ENCODE results near the gene RTP2. TPM values are rescaled to one million over a fixed set of nuclear protein-coding genes. Genes with fewer than 3 reads are reported as not detected.

RTP2 gene
- total RNA-seq (not detected), polyA plus RNA-seq (ENCODE audit: insufficient read length in 6 of 6) (not detected)
- long read RNA-seq, donor 1: 0 reads
- long read RNA-seq, donor 2: 0 reads
- long read RNA-seq, donor 3: 0 reads
- long read RNA-seq, donor 4: 0 reads
- long read RNA-seq, donor 5: 0 reads
- long read RNA-seq, donor 6: 0 reads
- long read RNA-seq, donor 7: 0 reads
- long read RNA-seq, donor 8: 0 reads
- long read RNA-seq, donor 9: 0 reads
- long read RNA-seq, donor 10: 0 reads
- long read RNA-seq, donor 11: 0 reads
- long read RNA-seq, donor 12: 0 reads

DNA sequence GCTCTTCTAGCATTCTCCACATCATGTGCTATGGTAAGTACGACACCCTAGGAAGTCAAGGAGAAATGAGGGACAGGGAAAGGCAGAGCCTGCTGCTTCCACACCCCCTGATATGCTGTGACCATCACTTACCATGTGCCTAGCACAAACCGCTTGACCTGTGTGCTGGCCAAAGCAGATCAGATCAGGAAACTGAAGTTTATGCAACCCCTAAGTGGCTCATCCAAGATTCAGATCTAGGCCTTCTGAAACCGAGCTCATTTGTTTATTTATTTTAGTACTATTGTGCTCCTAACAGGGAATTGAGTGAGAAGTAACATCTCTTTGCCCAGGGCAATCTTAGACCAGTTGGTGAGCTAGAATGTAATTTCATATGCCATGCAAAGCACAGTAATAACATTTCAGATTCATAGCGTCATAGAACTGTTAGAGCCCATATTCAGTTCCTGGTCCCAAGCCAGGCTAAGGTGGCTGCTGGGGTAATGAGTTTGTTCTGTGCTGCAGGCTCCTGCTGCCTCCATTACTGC is at the start of gene RTP2:
TSS of gene RTP2 (minus strand) at position 51 of the 527 bp plus-strand sequence. CDS start 429 bp downstream, outside the sequence.
- ATAC-seq (no peak), DNase-seq (no peak)
- no peaks in the 10 kb centered on the region for H3K27me3 ChIP-seq
- H3K36me3 ChIP-seq: no peaks in the 10 kb centered on the region
- no peak for TF ChIP-seq CTCF (IDR thresholded peaks at IDR 0.05)
- no peak within 1 kb of the TSS for H3K27ac ChIP-seq
- H3K4me1 ChIP-seq: peaks cover 0 to 6% of the 10 kb centered on the region in 2 donors
- intact Hi-C loops (cut with DNase I): no loop called here
- H3K9me3 ChIP-seq: no peaks in the 10 kb centered on the region
- H3K4me3 ChIP-seq: no peak within 1 kb of the TSS

- Histone ChIP-seq H3K9me3 (no peaks in the 10 kb centered on the region), H3K4me1 (peaks cover 3 to 53% of the 10 kb centered on the region in 2 donors), H3K27ac (peak overlapping the region; percentile 43 to 60), H3K27me3 (no peaks in the 10 kb centered on the region), H3K36me3 (no peaks in the 10 kb centered on the region), H3K4me3 (peak overlapping the region; percentile 2 to 14)
- ATAC-seq (peak; percentile 27), DNase-seq (peak in 2 of 4 donors; percentile 36 to 48)
- intact Hi-C loops (cut with DNase I): no loop called here
- no peak for TF ChIP-seq CTCF (IDR thresholded peaks at IDR 0.05)
Measured at GRCh38 chr3:187750513-187751123, 48.3 kb upstream of the RTP2 start.

- Histone ChIP-seq H3K27ac (peak overlapping the region; percentile 43 to 60), H3K36me3 (no peaks in the 10 kb centered on the region), H3K9me3 (no peaks in the 10 kb centered on the region), H3K4me3 (peak overlapping the region; percentile 1 to 14), H3K27me3 (no peaks in the 10 kb centered on the region), H3K4me1 (peaks cover 3 to 53% of the 10 kb centered on the region in 2 donors)
- TF ChIP-seq CTCF (IDR thresholded peaks at IDR 0.05): no peak
- DNase-seq (peak in 3 of 4 donors; percentile 79 to 91 (median 83)), ATAC-seq (peak; percentile 67)
- intact Hi-C loops (cut with DNase I): no loop called here
Measured at GRCh38 chr3:187750006-187750512, 47.7 kb upstream of the RTP2 start.

- intact Hi-C loops (cut with DNase I): loop anchor here (10.0 kb wide), 2 partner anchors 1207 to 1397 kb away; no protein-coding TSS in a partner anchor
- ATAC-seq: peak; percentile 48
- Histone ChIP-seq H3K9me3 (no peaks in the 10 kb centered on the region), H3K36me3 (no peaks in the 10 kb centered on the region), H3K4me3 (no peak overlapping the region), H3K27me3 (no peaks in the 10 kb centered on the region), H3K27ac (peak overlapping the region in 1 of 2 donors; percentile 99), H3K4me1 (peaks cover 3 to 53% of the 10 kb centered on the region in 2 donors)
- TF ChIP-seq CTCF (IDR thresholded peaks at IDR 0.05): peak; percentile 93 to 98
- peak; percentile 80 to 93 (median 93) for DNase-seq
Measured at GRCh38 chr3:187748050-187748481, 45.7 kb upstream of the RTP2 start.

DNA sequence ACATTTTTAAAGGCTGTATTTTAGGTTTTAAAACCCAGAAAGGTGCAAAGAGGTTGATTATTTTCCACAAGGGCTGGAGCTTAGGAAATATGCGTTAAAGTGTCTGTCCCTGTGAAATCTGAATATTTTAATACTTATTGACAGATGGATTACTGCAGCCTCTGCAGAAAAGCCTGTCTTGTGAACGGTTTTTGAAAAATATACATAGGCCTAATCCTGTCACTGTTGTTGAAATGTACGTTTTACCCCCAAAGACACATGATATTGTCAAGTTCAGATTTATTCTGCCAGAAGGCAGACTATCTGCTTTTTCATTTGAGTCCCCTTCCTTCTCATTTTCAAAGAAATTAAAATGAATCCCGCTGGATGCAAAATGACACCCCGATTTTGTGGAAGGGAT is 45.1 kb upstream of the RTP2 start:
- H3K4me1 ChIP-seq: peaks cover 3 to 57% of the 10 kb centered on the region in 2 donors
- DNase-seq: no peak
- H3K4me3 ChIP-seq: no peak overlapping the region
- TF ChIP-seq CTCF (IDR thresholded peaks at IDR 0.05): no peak
- intact Hi-C loops (cut with DNase I): loop anchor here (10.0 kb wide), 2 partner anchors 1207 to 1397 kb away; no protein-coding TSS in a partner anchor
- H3K9me3 ChIP-seq: no peaks in the 10 kb centered on the region
- H3K27ac ChIP-seq: peak overlapping the region in 1 of 2 donors; percentile 99
- H3K27me3 ChIP-seq: no peaks in the 10 kb centered on the region
- no peaks in the 10 kb centered on the region for H3K36me3 ChIP-seq
- ATAC-seq: no peak
